Endothelial cell of umbilical vein (primary cell): ENCODE results near the gene PI4K2B.
"Not testable (repeated sequence)": the region's sequence is repeated elsewhere in the genome, so short reads cannot be mapped to it uniquely, and the experiment has no call there.

ENCODE experiments used
- EZH2 ChIP-seq: IDR thresholded peaks from 2 replicates; pipeline ENCODE4 v1.6.1; 2012; ENCODE audit warnings: borderline replicate concordance, low read depth, mild to moderate bottlenecking, moderate library complexity, low read length, inconsistent platforms; ENCODE audit not compliant: severe bottlenecking
- JUN ChIP-seq: IDR thresholded peaks from 2 replicates; pipeline ENCODE4 v1.6.1; 2011; ENCODE audit warnings: borderline replicate concordance, low read depth; ENCODE audit not compliant: insufficient read length, insufficient read depth
- MYC ChIP-seq: IDR thresholded peaks from one replicate; pipeline ENCODE4 v1.6.1; 2011; ENCODE audit warnings: mild to moderate bottlenecking, low read depth, low read length
- POLR2A ChIP-seq: IDR thresholded peaks from 2 replicates; pipeline ENCODE4 v1.6.1; 2012; ENCODE audit warnings: low read depth, mild to moderate bottlenecking, control low read depth, low read length
- POLR2AphosphoS5 ChIP-seq: IDR thresholded peaks from 2 replicates; pipeline ENCODE4 v1.6.1; 2012; ENCODE audit warnings: low read depth, mild to moderate bottlenecking, control low read depth, low read length, moderate library complexity; ENCODE audit not compliant: insufficient read depth
- TF ChIP-seq, protein P1 (sequence below), 2 donors: IDR thresholded peaks; 1 replicate in 1 of 2; 2 replicates in 1 of 2; pipeline ENCODE4 v1.5.1; 2011; ENCODE audit warnings: low read length in 2 of 2, mild to moderate bottlenecking in 2 of 2, moderate library complexity in 2 of 2, control low read depth in 1 of 2, inconsistent platforms in 1 of 2, low read depth in 1 of 2; ENCODE audit not compliant: insufficient read depth in 1 of 2; ENCODE audit errors: extremely low read depth in 1 of 2
- TF ChIP-seq, protein P2 (sequence below): IDR thresholded peaks from 2 replicates; pipeline ENCODE4 v1.6.1; 2011; ENCODE audit not compliant: insufficient read depth, insufficient read length

DNA sequence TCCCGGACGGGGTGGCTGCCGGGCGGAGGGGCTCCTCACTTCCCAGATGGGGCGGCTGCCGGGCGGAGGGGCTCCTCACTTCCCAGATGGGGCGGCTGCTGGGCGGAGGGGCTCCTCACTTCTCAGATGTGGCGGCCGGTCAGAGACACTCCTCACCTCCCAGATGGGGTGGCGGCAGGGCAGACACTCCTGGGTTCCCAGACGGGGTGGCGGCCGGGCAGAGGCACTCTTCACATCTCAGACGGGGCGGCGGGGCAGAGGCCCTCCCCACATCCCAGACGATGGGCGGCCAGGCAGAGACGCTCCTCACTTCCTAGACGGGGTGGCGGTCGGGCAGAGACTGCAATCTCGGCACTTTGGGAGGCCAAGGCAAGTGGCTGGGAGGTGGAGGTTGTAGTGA, 15.7 kb downstream of the PI4K2B start:
- TF ChIP-seq, protein P1, sequence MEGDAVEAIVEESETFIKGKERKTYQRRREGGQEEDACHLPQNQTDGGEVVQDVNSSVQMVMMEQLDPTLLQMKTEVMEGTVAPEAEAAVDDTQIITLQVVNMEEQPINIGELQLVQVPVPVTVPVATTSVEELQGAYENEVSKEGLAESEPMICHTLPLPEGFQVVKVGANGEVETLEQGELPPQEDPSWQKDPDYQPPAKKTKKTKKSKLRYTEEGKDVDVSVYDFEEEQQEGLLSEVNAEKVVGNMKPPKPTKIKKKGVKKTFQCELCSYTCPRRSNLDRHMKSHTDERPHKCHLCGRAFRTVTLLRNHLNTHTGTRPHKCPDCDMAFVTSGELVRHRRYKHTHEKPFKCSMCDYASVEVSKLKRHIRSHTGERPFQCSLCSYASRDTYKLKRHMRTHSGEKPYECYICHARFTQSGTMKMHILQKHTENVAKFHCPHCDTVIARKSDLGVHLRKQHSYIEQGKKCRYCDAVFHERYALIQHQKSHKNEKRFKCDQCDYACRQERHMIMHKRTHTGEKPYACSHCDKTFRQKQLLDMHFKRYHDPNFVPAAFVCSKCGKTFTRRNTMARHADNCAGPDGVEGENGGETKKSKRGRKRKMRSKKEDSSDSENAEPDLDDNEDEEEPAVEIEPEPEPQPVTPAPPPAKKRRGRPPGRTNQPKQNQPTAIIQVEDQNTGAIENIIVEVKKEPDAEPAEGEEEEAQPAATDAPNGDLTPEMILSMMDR (IDR thresholded peaks at IDR 0.05; ENCODE audit: extremely low read depth in 1 of 2, insufficient read depth in 1 of 2, low read depth in 1 of 2, low read length in 2 of 2), result not testable (repeated sequence)
- TF ChIP-seq POLR2A, JUN, EZH2, MYC, POLR2AphosphoS5: not testable (repeated sequence)
- TF ChIP-seq, protein P2, sequence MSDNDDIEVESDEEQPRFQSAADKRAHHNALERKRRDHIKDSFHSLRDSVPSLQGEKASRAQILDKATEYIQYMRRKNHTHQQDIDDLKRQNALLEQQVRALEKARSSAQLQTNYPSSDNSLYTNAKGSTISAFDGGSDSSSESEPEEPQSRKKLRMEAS, result not testable (repeated sequence)
